ENCODE results near the gene ADAMTS17.

Gene ADAMTS17

GRCh38 chr15:100309109-100310040 lies 32.4 kb downstream of the ADAMTS17 start:
- no peak for DNase-seq (ENCODE audit: low read depth)

GRCh38 chr15:100308608-100309007 lies 33.2 kb downstream of the ADAMTS17 start:
- DNase-seq (ENCODE audit: low read depth) = no peak

- no peak for DNase-seq (ENCODE audit: low read depth)
These were observed 33.6 kb downstream of the ADAMTS17 start for GRCh38 chr15:100308213-100308600.

GRCh38 chr15:100307241-100308212 lies 34.2 kb downstream of the ADAMTS17 start:
- no peak for DNase-seq (ENCODE audit: low read depth)

GRCh38 chr15:100306098-100306497 lies 35.7 kb downstream of the ADAMTS17 start:
- no peak for DNase-seq (ENCODE audit: low read depth)

GRCh38 chr15:100301910-100302431 lies 39.8 kb downstream of the ADAMTS17 start:
- DNase-seq (ENCODE audit: low read depth) = no peak

- no peak for DNase-seq (ENCODE audit: low read depth)
These were observed 43.5 kb downstream of the ADAMTS17 start for GRCh38 chr15:100298257-100298656.

- no peak for DNase-seq (ENCODE audit: low read depth)
These were observed 44.0 kb downstream of the ADAMTS17 start for GRCh38 chr15:100297812-100298211.

GRCh38 chr15:100295939-100296565 lies 45.7 kb downstream of the ADAMTS17 start:
- no peak for DNase-seq (ENCODE audit: low read depth)

- no peak for DNase-seq (ENCODE audit: low read depth)
These were observed 49.8 kb downstream of the ADAMTS17 start for GRCh38 chr15:100292010-100292409.

GRCh38 chr15:100291106-100291505 lies 50.7 kb downstream of the ADAMTS17 start:
- no peak for DNase-seq (ENCODE audit: low read depth)

- no peak for DNase-seq (ENCODE audit: low read depth)
These were observed 56.0 kb downstream of the ADAMTS17 start for GRCh38 chr15:100285641-100286295.

GRCh38 chr15:100284701-100285100 lies 57.1 kb downstream of the ADAMTS17 start:
- DNase-seq (ENCODE audit: low read depth) = no peak

- no peak for DNase-seq (ENCODE audit: low read depth)
These were observed 57.6 kb downstream of the ADAMTS17 start for GRCh38 chr15:100284191-100284590.

GRCh38 chr15:100281096-100281917 lies 60.5 kb downstream of the ADAMTS17 start:
- DNase-seq (ENCODE audit: low read depth) = no peak

GRCh38 chr15:100279849-100280248 lies 61.9 kb downstream of the ADAMTS17 start:
- DNase-seq (ENCODE audit: low read depth) = no peak

- no peak for DNase-seq (ENCODE audit: low read depth)
These were observed 62.3 kb downstream of the ADAMTS17 start for GRCh38 chr15:100279446-100279845.

GRCh38 chr15:100278596-100279380 lies 63.0 kb downstream of the ADAMTS17 start:
- no peak for DNase-seq (ENCODE audit: low read depth)

- no peak for DNase-seq (ENCODE audit: low read depth)
These were observed 64.5 kb downstream of the ADAMTS17 start for GRCh38 chr15:100277087-100277855.
